IMR-90 (cell line): ENCODE measurements around the gene RASSF6. TPM values are rescaled to one million over a fixed set of nuclear protein-coding genes. Genes with fewer than 3 reads are reported as not detected.

ENCODE experiments used
- ATAC-seq: fragments of 200-7000 bp; cut with Tn5 transposase; 2 replicates; pipeline ENCODE4 v1.9.1; 2020; ENCODE audit warnings: low read depth, mild to moderate bottlenecking, moderate library complexity
- BruUV-seq: library from RNA; stranded (reverse); fragments of 400-500 nt; replicated peaks from 2 replicates; lab custom pipeline; 2021; lab: Mats Ljungman, UMichigan
- CTCF ChIA-PET: fragments of 300-600 bp; formaldehyde crosslinking; extraction: SDS; loops from one replicate; lab custom pipeline; 2021; ENCODE audit warnings: antibody characterized with exemption; lab: Yijun Ruan, JAX
- POLR2A ChIA-PET: fragments of 300-600 bp; sonication (Branson Sonifier 250); formaldehyde crosslinking; loops from one replicate; lab custom pipeline; 2022; ENCODE audit warnings: antibody characterized with exemption; ENCODE audit not compliant: unreplicated experiment; lab: Charles Lee
- DNase-seq: peaks from one replicate; pipeline ENCODE4 v3.0.0; 2013
- H2AFZ ChIP-seq: replicated peaks from 2 replicates; pipeline ENCODE3; 2013; ENCODE audit warnings: low read length, mild to moderate bottlenecking; ENCODE audit not compliant: poor library complexity
- H2AK5ac ChIP-seq: 2 replicates; pipeline ENCODE4 v1.6.1; 2013; ENCODE audit warnings: low read depth, low read length, inconsistent platforms
- H2AK9ac ChIP-seq: replicated peaks from 2 replicates; pipeline ENCODE3; 2013; ENCODE audit warnings: mild to moderate bottlenecking, low read depth, low read length, moderate library complexity; ENCODE audit not compliant: poor library complexity
- H2BK120ac ChIP-seq: 2 replicates; pipeline ENCODE4 v1.6.1; 2013; ENCODE audit warnings: low read depth, low read length, inconsistent platforms
- H2BK15ac ChIP-seq: 3 replicates; pipeline ENCODE4 v1.6.1; 2013; ENCODE audit warnings: low read depth, low read length, inconsistent platforms
- H2BK20ac ChIP-seq: 2 replicates; pipeline ENCODE4 v1.6.1; 2013; ENCODE audit warnings: low read depth, mild to moderate bottlenecking, inconsistent platforms, low read length, moderate library complexity
- H2BK5ac ChIP-seq: 2 replicates; pipeline ENCODE4 v1.6.1; 2013; ENCODE audit warnings: mild to moderate bottlenecking, low read depth, low read length, inconsistent platforms; ENCODE audit not compliant: poor library complexity, severe bottlenecking
- H3K14ac ChIP-seq: replicated peaks from 2 replicates; pipeline ENCODE4 v1.6.1; 2013; ENCODE audit warnings: low read depth, low read length, inconsistent platforms
- H3K18ac ChIP-seq: 2 replicates; pipeline ENCODE4 v1.6.1; 2013; ENCODE audit warnings: low read depth, low read length, control low read depth
- H3K23ac ChIP-seq: 2 replicates; pipeline ENCODE4 v1.6.1; 2013; ENCODE audit warnings: low read depth, low read length, inconsistent platforms
- H3K27ac ChIP-seq: 2 replicates; pipeline ENCODE4 v1.5.1; 2013; ENCODE audit warnings: mild to moderate bottlenecking, control low read depth, low read length; ENCODE audit not compliant: insufficient read depth
- H3K27me3 ChIP-seq: 2 replicates; pipeline ENCODE4 v1.6.1; 2013; ENCODE audit warnings: low read length; ENCODE audit not compliant: control insufficient read depth, insufficient read depth
- H3K36me3 ChIP-seq: 2 replicates; pipeline ENCODE4 v1.6.1; 2013; ENCODE audit warnings: low read length, mixed read lengths; ENCODE audit not compliant: control insufficient read depth, insufficient read depth
- H3K4ac ChIP-seq: 2 replicates; pipeline ENCODE4 v1.6.1; 2013; ENCODE audit warnings: low read depth, low read length, inconsistent platforms
- H3K4me1 ChIP-seq: 2 replicates; pipeline ENCODE4 v1.6.1; 2013; ENCODE audit warnings: low read length, mixed read lengths; ENCODE audit not compliant: control insufficient read depth, insufficient read depth
- H3K4me2 ChIP-seq: 2 replicates; pipeline ENCODE4 v1.6.1; 2013; ENCODE audit warnings: low read depth, mild to moderate bottlenecking, control low read depth, low read length, moderate library complexity
- H3K4me3 ChIP-seq: 2 replicates; pipeline ENCODE4 v1.5.1; 2013; ENCODE audit warnings: low read depth, mild to moderate bottlenecking, control low read depth, low read length, moderate library complexity; ENCODE audit not compliant: insufficient read depth
- H3K56ac ChIP-seq: 2 replicates; pipeline ENCODE4 v1.6.1; 2013; ENCODE audit warnings: low read length, inconsistent platforms; ENCODE audit not compliant: insufficient read depth; ENCODE audit errors: extremely low read depth
- H3K79me1 ChIP-seq, 2 experiments: 2 replicates each; pipeline ENCODE4 v1.6.1; 2013; ENCODE audit warnings: low read length in 2 of 2, inconsistent platforms in 1 of 2, low read depth in 1 of 2
- H3K9ac ChIP-seq: 2 replicates; pipeline ENCODE4 v1.6.1; 2013; ENCODE audit warnings: low read depth, low read length, control low read depth
- H3K9me1 ChIP-seq: 2 replicates; pipeline ENCODE4 v1.6.1; 2013; ENCODE audit warnings: low read length, inconsistent platforms; ENCODE audit not compliant: insufficient read depth
- H3K9me3 ChIP-seq: 2 replicates; pipeline ENCODE4 v1.6.1; 2013; ENCODE audit warnings: low read length; ENCODE audit not compliant: control insufficient read depth, insufficient read depth
- H4K20me1 ChIP-seq: 2 replicates; pipeline ENCODE4 v1.6.1; 2013; ENCODE audit warnings: low read length, inconsistent platforms; ENCODE audit not compliant: insufficient read depth
- H4K5ac ChIP-seq: 2 replicates; pipeline ENCODE4 v1.6.1; 2013; ENCODE audit warnings: mild to moderate bottlenecking, low read depth, low read length, control low read depth
- H4K8ac ChIP-seq, 2 experiments: 2 replicates each; pipeline ENCODE4 v1.6.1; 2013; ENCODE audit warnings: low read depth in 2 of 2, low read length in 2 of 2, control low read depth in 1 of 2, inconsistent platforms in 1 of 2
- H4K91ac ChIP-seq: 2 replicates; pipeline ENCODE4 v1.6.1; 2013; ENCODE audit warnings: low read depth, low read length, inconsistent platforms; ENCODE audit not compliant: insufficient read depth
- BHLHE40 ChIP-seq: fragments of 150-350 bp; IDR thresholded peaks from 2 replicates; pipeline ENCODE4 v1.6.1; 2016; ENCODE audit warnings: mild to moderate bottlenecking, low read depth, low read length
- CHD1 ChIP-seq: IDR thresholded peaks from 2 replicates; pipeline ENCODE4 v1.6.1; 2012; ENCODE audit warnings: low read depth, low read length, improper control_type of control experiment
- ELK1 ChIP-seq: fragments of 150-350 bp; IDR thresholded peaks from 2 replicates; pipeline ENCODE4 v1.6.1; 2016; ENCODE audit warnings: low read depth, mild to moderate bottlenecking, low read length, moderate library complexity, borderline replicate concordance
- FOS ChIP-seq: fragments of 150-350 bp; IDR thresholded peaks from 2 replicates; pipeline ENCODE4 v1.6.1; 2016; ENCODE audit warnings: low read depth, low read length
- MAFK ChIP-seq: IDR thresholded peaks from 2 replicates; pipeline ENCODE4 v1.6.1; 2012; ENCODE audit warnings: low read depth, low read length, improper control_type of control experiment
- NFE2L2 ChIP-seq: fragments of 150-350 bp; IDR thresholded peaks from 2 replicates; pipeline ENCODE4 v1.6.1; 2016; ENCODE audit warnings: low read depth, mild to moderate bottlenecking, low read length
- POLR2A ChIP-seq: IDR thresholded peaks from 2 replicates; pipeline ENCODE4 v1.6.1; 2012; ENCODE audit warnings: mild to moderate bottlenecking, low read depth, low read length
- RAD21 ChIP-seq: IDR thresholded peaks from 2 replicates; pipeline ENCODE4 v1.6.1; 2012; ENCODE audit warnings: low read length, improper control_type of control experiment
- RCOR1 ChIP-seq: IDR thresholded peaks from 2 replicates; pipeline ENCODE4 v1.6.1; 2012; ENCODE audit warnings: mild to moderate bottlenecking, low read length, improper control_type of control experiment; ENCODE audit not compliant: insufficient replicate concordance
- RFX5 ChIP-seq: IDR thresholded peaks from 2 replicates; pipeline ENCODE4 v1.8.0; 2012; ENCODE audit warnings: low read depth, mild to moderate bottlenecking, low read length, moderate library complexity
- SMC3 ChIP-seq: fragments of 150-350 bp; IDR thresholded peaks from 2 replicates; pipeline ENCODE4 v1.6.1; 2016; ENCODE audit warnings: low read depth, mild to moderate bottlenecking, antibody characterized with exemption, low read length, moderate library complexity
- USF2 ChIP-seq: fragments of 150-350 bp; IDR thresholded peaks from 2 replicates; pipeline ENCODE4 v1.6.1; 2017; ENCODE audit warnings: mild to moderate bottlenecking, antibody characterized with exemption, low read length, low read depth
- WGBS, 2 experiments: methylation state at CpG; one replicate each; pipeline versions ENCODE4 v1.1.5 to v1.1.7; 2013; ENCODE audit warnings: missing lambda C conversion rate in 2 of 2; ENCODE audit not compliant: insufficient read length in 1 of 2; ENCODE audit errors: extremely low coverage in 2 of 2; 5-methylcytosine and 5-hydroxymethylcytosine counted together
- dilution Hi-C: fragments of 300-500 bp; cut with HindIII; formaldehyde crosslinking; loops from one replicate; pipeline ENCODE4 v1.14.3; 2018; ENCODE audit warnings: low sequenced_read_pairs; ENCODE audit not compliant: unreplicated experiment
- in situ Hi-C: fragments of 300-500 bp; cut with MboI; formaldehyde crosslinking; loops from 3 replicates; pipeline ENCODE4 v1.14.3; 2019; ENCODE audit warnings: low sequenced_read_pairs, inconsistent platforms, mixed read lengths
- intact Hi-C: fragments of 100-400 bp; cut with micrococcal nuclease; formaldehyde crosslinking; loops from 2 replicates; pipeline ENCODE4 v1.10.0; 2022
- polyA plus RNA-seq, 3 experiments: library from polyadenylated mRNA; depleted of rRNA; stranded (reverse); fragments of >200 nt; gene quantifications; 2 replicates each; pipeline ENCODE4 v1.2.3, GENCODE V29; 2012; ENCODE audit warnings: low replicate concordance in 1 of 3
- total RNA-seq: library from RNA; depleted of rRNA; stranded (reverse); fragments of >200 nt; gene quantifications from 2 replicates; pipeline ENCODE4 v1.2.3, GENCODE V29; 2012
- TF ChIP-seq, protein P1 (sequence below): conservative IDR thresholded peaks from 2 replicates; pipeline ENCODE4 v1.5.1; 2012; ENCODE audit warnings: mild to moderate bottlenecking, low read depth, low read length, improper control_type of control experiment

The RASSF6 gene
- total and polyA plus RNA-seq, 2 of the 4 experiments (the other 2 are of a cell fraction): not detected

DNA sequence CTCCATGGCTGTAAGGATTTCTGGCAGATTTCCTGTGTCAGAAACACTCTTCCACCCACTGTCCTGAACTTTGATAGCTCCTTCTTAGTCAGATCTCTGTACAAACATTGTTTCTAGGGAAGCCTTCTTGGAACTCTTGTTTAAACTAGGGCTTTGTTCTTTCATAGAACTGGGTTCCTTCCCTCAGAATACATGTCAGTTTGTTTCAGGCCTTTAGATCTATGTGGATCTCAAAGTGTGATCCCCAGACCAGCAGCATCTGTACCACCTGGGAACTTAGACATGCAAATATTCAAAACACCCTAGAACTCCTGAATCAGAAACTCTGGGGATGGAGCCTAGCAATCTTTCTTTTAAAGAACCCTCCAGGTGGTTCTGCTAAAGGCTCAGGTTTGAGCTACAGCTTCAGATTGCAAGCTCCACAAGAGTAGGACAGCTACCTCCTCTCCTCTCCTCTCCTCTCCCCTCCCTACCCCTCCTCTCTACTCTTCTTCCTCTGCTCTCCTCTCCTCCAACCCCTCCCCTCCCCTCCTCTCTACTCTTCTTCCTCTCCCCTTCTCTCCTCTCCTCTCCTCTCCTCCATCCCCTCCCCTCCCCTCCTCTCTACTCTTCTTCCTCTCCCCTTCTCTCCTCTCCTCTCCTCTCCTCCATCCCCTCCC, 12.7 kb downstream of the RASSF6 start (continued):
- TF ChIP-seq MAFK (no peak), USF2 (no peak)

DNA sequence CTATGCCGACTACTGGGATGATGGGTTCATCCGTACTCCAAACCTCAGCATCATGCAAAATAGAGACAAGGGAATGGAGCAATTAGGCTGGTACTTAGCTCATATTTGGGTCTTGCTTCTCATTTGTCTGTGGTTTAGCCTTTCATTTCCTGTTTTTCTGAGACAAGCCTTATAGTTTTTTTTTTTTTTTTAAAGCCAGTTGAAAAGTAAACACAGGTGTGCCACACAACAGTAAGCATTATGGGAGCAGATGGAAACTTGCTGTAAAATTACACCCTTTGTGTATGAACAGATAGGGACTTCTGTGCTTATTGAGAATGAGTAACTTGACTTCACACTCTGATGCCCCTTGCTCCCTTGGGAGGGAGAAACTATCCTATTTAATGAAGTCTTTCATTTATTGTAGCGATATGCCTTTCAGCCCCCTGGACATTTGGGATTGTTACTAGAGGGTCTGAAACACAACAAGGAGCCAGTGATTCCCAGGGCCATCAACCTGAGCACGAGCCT, 13.7 kb downstream of the RASSF6 start:
- no peak overlapping the region for H2BK5ac ChIP-seq
- no peak overlapping the region for H2AK9ac ChIP-seq
- H3K56ac ChIP-seq: no peak overlapping the region
- ChIA-PET CTCF (interaction anchor here (0.6 kb wide), 1 partner anchor 9 kb away, joined by 4 read pairs; no protein-coding TSS in a partner anchor), POLR2A (no interaction called here)
- H3K27me3 ChIP-seq: peaks cover 2% of the 10 kb centered on the region; the same call in 1 of the 2 replicates
- intact Hi-C loops: no loop called here
- H4K5ac ChIP-seq: no peak overlapping the region
- in situ Hi-C loops: no loop called here
- H3K36me3 ChIP-seq: no peaks in the 10 kb centered on the region
- H3K79me1 ChIP-seq: no peaks in the 10 kb centered on the region
- no peaks in the 10 kb centered on the region for H4K20me1 ChIP-seq
- H3K4me3 ChIP-seq: no peak overlapping the region
- H3K23ac ChIP-seq: no peak overlapping the region
- no TSS peak for BruUV-seq
- H4K91ac ChIP-seq: no peak overlapping the region
- dilution Hi-C loops: no loop called here
- no peak overlapping the region for H2AFZ ChIP-seq
- no peak overlapping the region for H3K9ac ChIP-seq
- WGBS, 2 experiments: no CpG with 5 or more reads among the region's 4 CpGs
- DNase-seq (no peak), ATAC-seq (no peak)
- no peak overlapping the region for H3K18ac ChIP-seq
- H2AK5ac ChIP-seq: no peak overlapping the region
- H3K4me2 ChIP-seq: no peak overlapping the region
- H3K9me1 ChIP-seq: no peaks in the 10 kb centered on the region
- peaks cover 3% of the 10 kb centered on the region; the same call in 1 of the 2 replicates for H3K4me1 ChIP-seq
- H3K4ac ChIP-seq: no peak overlapping the region
- H3K27ac ChIP-seq: no peak overlapping the region
- no peak overlapping the region for H2BK120ac ChIP-seq
- H3K9me3 ChIP-seq: no peaks in the 10 kb centered on the region
- H2BK20ac ChIP-seq: no peak overlapping the region
- H4K8ac ChIP-seq: no peak overlapping the region
- H3K14ac ChIP-seq: no peak overlapping the region
- no peak overlapping the region; the same call in 2 of the 3 replicates for H2BK15ac ChIP-seq
- TF ChIP-seq BHLHE40: no peak
- TF ChIP-seq CHD1: no peak
- TF ChIP-seq ELK1: no peak
- no peak for TF ChIP-seq RCOR1
- TF ChIP-seq SMC3: no peak
- TF ChIP-seq RAD21: no peak
- TF ChIP-seq NFE2L2: no peak
- no peak for TF ChIP-seq POLR2A
- TF ChIP-seq FOS: no peak
- TF ChIP-seq MAFK: no peak
- TF ChIP-seq, protein P1, sequence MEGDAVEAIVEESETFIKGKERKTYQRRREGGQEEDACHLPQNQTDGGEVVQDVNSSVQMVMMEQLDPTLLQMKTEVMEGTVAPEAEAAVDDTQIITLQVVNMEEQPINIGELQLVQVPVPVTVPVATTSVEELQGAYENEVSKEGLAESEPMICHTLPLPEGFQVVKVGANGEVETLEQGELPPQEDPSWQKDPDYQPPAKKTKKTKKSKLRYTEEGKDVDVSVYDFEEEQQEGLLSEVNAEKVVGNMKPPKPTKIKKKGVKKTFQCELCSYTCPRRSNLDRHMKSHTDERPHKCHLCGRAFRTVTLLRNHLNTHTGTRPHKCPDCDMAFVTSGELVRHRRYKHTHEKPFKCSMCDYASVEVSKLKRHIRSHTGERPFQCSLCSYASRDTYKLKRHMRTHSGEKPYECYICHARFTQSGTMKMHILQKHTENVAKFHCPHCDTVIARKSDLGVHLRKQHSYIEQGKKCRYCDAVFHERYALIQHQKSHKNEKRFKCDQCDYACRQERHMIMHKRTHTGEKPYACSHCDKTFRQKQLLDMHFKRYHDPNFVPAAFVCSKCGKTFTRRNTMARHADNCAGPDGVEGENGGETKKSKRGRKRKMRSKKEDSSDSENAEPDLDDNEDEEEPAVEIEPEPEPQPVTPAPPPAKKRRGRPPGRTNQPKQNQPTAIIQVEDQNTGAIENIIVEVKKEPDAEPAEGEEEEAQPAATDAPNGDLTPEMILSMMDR: no peak
- no peak for TF ChIP-seq RFX5
